ENCODE data around the gene NEMF.

Gene NEMF

GRCh38 chr14:49892301-49892635, 39.7 kb upstream of the NEMF start:
- Histone ChIP-seq H3K27ac (peak overlapping the region; percentile 98), H3K9me3 (ENCODE audit: severe bottlenecking) (no peaks in the 10 kb centered on the region), H3K36me3 (peaks cover 28% of the 10 kb centered on the region), H3K27me3 (ENCODE audit: insufficient read depth, low read depth, severe bottlenecking) (no peaks in the 10 kb centered on the region), H3K4me3 (ENCODE audit: low read depth, low read length) (peak overlapping the region; percentile 94)
- DNase-seq, result no peak
- no peak for TF ChIP-seq CTCF (IDR thresholded peaks at IDR 0.05; ENCODE audit: low read depth, low read length)

- Histone ChIP-seq H3K27me3 (ENCODE audit: insufficient read depth, low read depth, severe bottlenecking) (no peaks in the 10 kb centered on the region), H3K27ac (no peak overlapping the region), H3K9me3 (ENCODE audit: severe bottlenecking) (no peaks in the 10 kb centered on the region), H3K36me3 (peaks cover 3% of the 10 kb centered on the region), H3K4me3 (ENCODE audit: low read depth, low read length) (no peak overlapping the region)
- no peak for TF ChIP-seq CTCF (IDR thresholded peaks at IDR 0.05; ENCODE audit: low read depth, low read length)
- no peak for DNase-seq
These were observed 35.7 kb upstream of the NEMF start for GRCh38 chr14:49888293-49888692.

GRCh38 chr14:49886523-49886922, 33.9 kb upstream of the NEMF start:
- H3K4me3 ChIP-seq (ENCODE audit: low read depth, low read length), result no peak overlapping the region
- TF ChIP-seq CTCF (IDR thresholded peaks at IDR 0.05; ENCODE audit: low read depth, low read length), result no peak
- DNase-seq, result no peak
- H3K9me3 ChIP-seq (ENCODE audit: severe bottlenecking), result no peaks in the 10 kb centered on the region
- H3K27ac ChIP-seq, result no peak overlapping the region
- H3K36me3 ChIP-seq, result no peaks in the 10 kb centered on the region
- H3K27me3 ChIP-seq (ENCODE audit: insufficient read depth, low read depth, severe bottlenecking), result no peaks in the 10 kb centered on the region

GRCh38 chr14:49882826-49883694, 30.5 kb upstream of the NEMF start:
- Histone ChIP-seq H3K27ac (no peak overlapping the region), H3K9me3 (ENCODE audit: severe bottlenecking) (no peaks in the 10 kb centered on the region), H3K4me3 (ENCODE audit: low read depth, low read length) (no peak overlapping the region), H3K36me3 (no peaks in the 10 kb centered on the region), H3K27me3 (ENCODE audit: insufficient read depth, low read depth, severe bottlenecking) (no peaks in the 10 kb centered on the region)
- TF ChIP-seq CTCF (IDR thresholded peaks at IDR 0.05; ENCODE audit: low read depth, low read length), result no peak
- DNase-seq, result no peak

- H3K9me3 ChIP-seq (ENCODE audit: severe bottlenecking), result no peaks in the 10 kb centered on the region
- H3K4me3 ChIP-seq (ENCODE audit: low read depth, low read length), result no peak overlapping the region
- no peak for DNase-seq
- no peak for TF ChIP-seq CTCF (IDR thresholded peaks at IDR 0.05; ENCODE audit: low read depth, low read length)
- no peaks in the 10 kb centered on the region for H3K27me3 ChIP-seq (ENCODE audit: insufficient read depth, low read depth, severe bottlenecking)
- H3K27ac ChIP-seq, result no peak overlapping the region
- no peaks in the 10 kb centered on the region for H3K36me3 ChIP-seq
These were observed 28.9 kb upstream of the NEMF start for GRCh38 chr14:49881350-49882001.

Data from WERI-Rb-1 (cell line).